Activated CD4-positive, alpha-beta T cell treated with anti-CD3 and anti-CD28 coated beads for 36 hours (primary cell): ENCODE measurements around the gene MAPK8IP3. TPM values are rescaled to one million over a fixed set of nuclear protein-coding genes. Genes with fewer than 3 reads are reported as not detected.
A peak's percentile ranks its signal among the peaks of the same experiment; 100 is the strongest.

Experiments
- ATAC-seq: fragments of 200-7000 bp; cut with Tn5 transposase; one replicate; pipeline ENCODE4 v1.10.0; 2021; ENCODE audit warnings: mild to moderate bottlenecking, moderate library complexity
- CTCF ChIA-PET: fragments of 350-600 bp; sonication (Branson Sonifier 250); formaldehyde crosslinking; loops from one replicate; lab custom pipeline; 2021; ENCODE audit warnings: antibody characterized with exemption; lab: Charles Lee
- POLR2A ChIA-PET: fragments of 350-600 bp; sonication (Branson Sonifier 250); formaldehyde crosslinking; loops from one replicate; lab custom pipeline; 2021; ENCODE audit warnings: antibody characterized with exemption, inconsistent platforms; lab: Charles Lee
- DNase-seq: peaks from one replicate; pipeline ENCODE4 v3.0.0-alpha.2; 2020
- H3K27ac Mint-ChIP-seq: one replicate; pipeline ENCODE4 v1.8.0; 2021; ENCODE audit warnings: mixed read lengths
- H3K27me3 Mint-ChIP-seq: one replicate; pipeline ENCODE4 v1.8.0; 2021; ENCODE audit warnings: mixed read lengths
- H3K36me3 Mint-ChIP-seq: one replicate; pipeline ENCODE4 v1.8.0; 2021; ENCODE audit warnings: low read depth, mixed read lengths
- H3K4me1 Mint-ChIP-seq: one replicate; pipeline ENCODE4 v1.8.0; 2021; ENCODE audit warnings: mixed read lengths
- H3K4me3 Mint-ChIP-seq: one replicate; pipeline ENCODE4 v1.8.0; 2021; ENCODE audit warnings: mild to moderate bottlenecking, moderate library complexity, mixed read lengths
- H3K9me3 Mint-ChIP-seq: one replicate; pipeline ENCODE4 v1.8.0; 2021; ENCODE audit warnings: low read depth, mixed read lengths
- intact Hi-C, 2 experiments: fragments of 100-400 bp; cut with DNase I in 1 of 2; cut with micrococcal nuclease in 1 of 2; formaldehyde crosslinking; loops; one replicate each; pipeline versions ENCODE4 v1.14.2 to v1.15.1; 2022 to 2024; cut with DNase I, micrococcal nuclease
- total RNA-seq, 2 experiments: library from RNA; stranded (reverse); gene quantifications; one replicate each; pipeline ENCODE4 v1.2.3, GENCODE V29; 2021

Gene MAPK8IP3
- total RNA-seq, 2 experiments from 2014 or later: 56.7 to 57.6 TPM

GRCh38 chr16:1743376-1744337 lies 37.7 kb downstream of the MAPK8IP3 start:
- intact Hi-C loops: no loop called here
- Mint-ChIP-seq H3K4me1 (no peaks in the 10 kb centered on the region), H3K27me3 (no peaks in the 10 kb centered on the region), H3K4me3 (no peak overlapping the region), H3K36me3 (peaks cover 3% of the 10 kb centered on the region), H3K9me3 (no peaks in the 10 kb centered on the region), H3K27ac (no peak overlapping the region)
- ChIA-PET POLR2A (no interaction called here), CTCF (interaction anchor here (0.6 kb wide), 3 partner anchors 21 to 131 kb away, joined by 3 to 4 read pairs (median 3); no protein-coding TSS in a partner anchor)
- ATAC-seq: no peak
- no peak for DNase-seq

DNA sequence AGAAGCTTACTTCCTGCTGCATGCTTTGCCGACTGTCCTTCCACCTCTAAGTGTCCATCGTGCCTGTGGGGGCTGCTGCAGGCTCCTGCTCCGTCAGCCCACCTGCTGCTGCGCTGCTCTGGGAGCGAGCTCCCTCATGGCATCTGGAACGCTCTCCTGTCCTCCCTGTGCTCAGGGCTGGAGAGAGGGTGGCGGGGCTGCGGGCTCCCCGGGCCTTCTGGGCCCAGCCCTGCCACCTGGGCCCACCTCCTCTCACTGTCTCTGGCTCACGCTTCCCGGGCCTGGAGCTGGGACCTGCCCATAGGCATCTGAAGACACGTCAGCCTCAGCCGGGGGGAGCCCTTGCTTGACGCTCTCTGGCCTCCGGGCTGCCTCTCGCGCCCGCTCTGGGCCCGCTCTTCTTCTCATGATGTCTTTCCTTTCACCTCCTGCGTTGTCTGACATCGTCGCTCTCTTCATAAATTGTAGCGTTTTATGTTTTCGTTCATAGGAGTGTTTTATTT lies 38.4 kb downstream of the MAPK8IP3 start:
- Mint-ChIP-seq H3K4me3 (no peak overlapping the region), H3K9me3 (no peaks in the 10 kb centered on the region), H3K27me3 (no peaks in the 10 kb centered on the region), H3K4me1 (no peaks in the 10 kb centered on the region), H3K27ac (no peak overlapping the region), H3K36me3 (peaks cover 6% of the 10 kb centered on the region)
- CTCF ChIA-PET: interaction anchor here (0.6 kb wide), 1 partner anchor 130 kb away, joined by 3 read pairs; no protein-coding TSS in a partner anchor
- DNase-seq: no peak
- POLR2A ChIA-PET: no interaction called here
- intact Hi-C loops: no loop called here
- ATAC-seq: no peak

DNA sequence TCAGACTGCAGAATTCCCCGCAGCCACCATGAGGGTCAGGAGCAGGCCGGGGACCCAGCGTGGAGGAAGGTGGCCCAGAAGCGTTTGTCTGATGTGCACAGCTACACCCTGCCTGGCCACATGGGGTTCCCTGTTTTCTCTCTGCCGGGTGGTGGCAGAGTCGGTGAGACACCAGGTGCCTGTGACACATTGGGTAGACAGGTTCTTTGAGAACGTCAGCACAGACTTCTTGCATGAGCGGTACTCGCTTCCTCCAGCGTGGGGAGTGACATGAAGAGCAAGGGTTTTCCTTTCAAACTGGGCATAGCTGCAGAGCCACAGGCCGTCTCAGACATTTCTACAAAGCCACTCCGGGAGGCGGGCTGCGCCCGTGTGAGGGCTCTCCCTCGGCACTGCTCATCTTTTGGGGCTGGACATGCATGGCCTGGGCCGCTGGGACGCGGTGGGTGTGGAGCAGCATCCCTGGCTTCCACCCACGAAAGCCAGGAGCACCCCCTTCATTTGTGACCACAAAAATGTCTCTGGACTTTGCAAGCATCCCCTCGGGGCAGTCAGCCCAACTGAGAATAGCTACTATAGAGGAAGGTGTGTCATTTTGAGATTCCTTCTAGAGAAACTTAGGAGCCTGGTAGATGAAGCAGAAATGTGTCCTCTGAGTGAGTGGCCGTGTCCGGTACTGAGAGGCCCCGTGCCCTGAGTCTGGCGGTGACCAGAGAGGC lies 39.3 kb downstream of the MAPK8IP3 start:
- no peak overlapping the region for H3K27ac Mint-ChIP-seq
- intact Hi-C loops: no loop called here
- no peaks in the 10 kb centered on the region for H3K27me3 Mint-ChIP-seq
- no peaks in the 10 kb centered on the region for H3K4me1 Mint-ChIP-seq
- ChIA-PET POLR2A (no interaction called here), CTCF (interaction anchor here (0.7 kb wide), 1 partner anchor 324 kb away, joined by 3 read pairs; no protein-coding TSS in a partner anchor)
- DNase-seq: no peak
- no peak overlapping the region for H3K4me3 Mint-ChIP-seq
- no peak for ATAC-seq
- H3K36me3 Mint-ChIP-seq: peaks cover 6% of the 10 kb centered on the region
- H3K9me3 Mint-ChIP-seq: no peaks in the 10 kb centered on the region

GRCh38 chr16:1745900-1746692 lies 40.1 kb downstream of the MAPK8IP3 start:
- no peaks in the 10 kb centered on the region for H3K9me3 Mint-ChIP-seq
- peaks cover 6% of the 10 kb centered on the region for H3K36me3 Mint-ChIP-seq
- ATAC-seq (no peak), DNase-seq (no peak)
- H3K4me3 Mint-ChIP-seq: no peak overlapping the region
- ChIA-PET CTCF (interaction anchor here (0.7 kb wide), 1 partner anchor 325 kb away, joined by 3 read pairs; no protein-coding TSS in a partner anchor), POLR2A (no interaction called here)
- no peak overlapping the region for H3K27ac Mint-ChIP-seq
- H3K27me3 Mint-ChIP-seq: no peaks in the 10 kb centered on the region
- no peaks in the 10 kb centered on the region for H3K4me1 Mint-ChIP-seq
- intact Hi-C loops: no loop called here

GRCh38 chr16:1746693-1747195 lies 40.7 kb downstream of the MAPK8IP3 start:
- no peak for DNase-seq

DNA sequence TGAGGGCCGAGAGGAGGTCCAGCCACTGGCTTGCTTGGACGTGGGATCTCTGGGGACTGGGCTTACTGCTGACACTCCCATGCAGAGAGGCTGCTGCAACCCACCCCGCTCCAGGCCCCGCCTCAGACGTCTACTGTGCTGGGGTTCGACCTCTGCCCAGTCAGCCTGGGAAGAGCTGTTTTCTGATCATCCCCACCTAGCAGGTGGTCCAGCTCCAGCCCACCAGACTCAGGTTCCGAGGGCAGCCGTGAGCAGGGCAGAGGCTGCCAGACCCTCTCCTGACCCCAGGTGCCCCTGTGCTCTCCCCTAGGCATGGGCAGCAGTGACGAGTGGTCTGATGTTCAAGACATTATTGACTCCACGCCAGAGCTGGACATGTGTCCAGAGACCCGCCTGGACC lies 41.9 kb downstream of the MAPK8IP3 start:
- no peaks in the 10 kb centered on the region for H3K27me3 Mint-ChIP-seq
- no peak overlapping the region for H3K27ac Mint-ChIP-seq
- peaks cover 9% of the 10 kb centered on the region for H3K36me3 Mint-ChIP-seq
- intact Hi-C loops: no loop called here
- CTCF ChIA-PET: interaction anchor here (0.6 kb wide), 1 partner anchor 776 kb away, joined by 4 read pairs; no protein-coding TSS in a partner anchor
- no peaks in the 10 kb centered on the region for H3K9me3 Mint-ChIP-seq
- H3K4me1 Mint-ChIP-seq: no peaks in the 10 kb centered on the region
- ATAC-seq: no peak
- H3K4me3 Mint-ChIP-seq: no peak overlapping the region
- POLR2A ChIA-PET: no interaction called here
- no peak for DNase-seq

More at GRCh38 chr16:1746693-1747195, 40.7 kb downstream of the MAPK8IP3 start:
- no peaks in the 10 kb centered on the region for H3K4me1 Mint-ChIP-seq
- H3K36me3 Mint-ChIP-seq: peaks cover 6% of the 10 kb centered on the region
- no peak overlapping the region for H3K27ac Mint-ChIP-seq
- ChIA-PET CTCF (no interaction called here), POLR2A (no interaction called here)
- H3K4me3 Mint-ChIP-seq: no peak overlapping the region
- H3K9me3 Mint-ChIP-seq: no peaks in the 10 kb centered on the region
- H3K27me3 Mint-ChIP-seq: no peaks in the 10 kb centered on the region
- intact Hi-C loops: no loop called here
- no peak for ATAC-seq

DNA sequence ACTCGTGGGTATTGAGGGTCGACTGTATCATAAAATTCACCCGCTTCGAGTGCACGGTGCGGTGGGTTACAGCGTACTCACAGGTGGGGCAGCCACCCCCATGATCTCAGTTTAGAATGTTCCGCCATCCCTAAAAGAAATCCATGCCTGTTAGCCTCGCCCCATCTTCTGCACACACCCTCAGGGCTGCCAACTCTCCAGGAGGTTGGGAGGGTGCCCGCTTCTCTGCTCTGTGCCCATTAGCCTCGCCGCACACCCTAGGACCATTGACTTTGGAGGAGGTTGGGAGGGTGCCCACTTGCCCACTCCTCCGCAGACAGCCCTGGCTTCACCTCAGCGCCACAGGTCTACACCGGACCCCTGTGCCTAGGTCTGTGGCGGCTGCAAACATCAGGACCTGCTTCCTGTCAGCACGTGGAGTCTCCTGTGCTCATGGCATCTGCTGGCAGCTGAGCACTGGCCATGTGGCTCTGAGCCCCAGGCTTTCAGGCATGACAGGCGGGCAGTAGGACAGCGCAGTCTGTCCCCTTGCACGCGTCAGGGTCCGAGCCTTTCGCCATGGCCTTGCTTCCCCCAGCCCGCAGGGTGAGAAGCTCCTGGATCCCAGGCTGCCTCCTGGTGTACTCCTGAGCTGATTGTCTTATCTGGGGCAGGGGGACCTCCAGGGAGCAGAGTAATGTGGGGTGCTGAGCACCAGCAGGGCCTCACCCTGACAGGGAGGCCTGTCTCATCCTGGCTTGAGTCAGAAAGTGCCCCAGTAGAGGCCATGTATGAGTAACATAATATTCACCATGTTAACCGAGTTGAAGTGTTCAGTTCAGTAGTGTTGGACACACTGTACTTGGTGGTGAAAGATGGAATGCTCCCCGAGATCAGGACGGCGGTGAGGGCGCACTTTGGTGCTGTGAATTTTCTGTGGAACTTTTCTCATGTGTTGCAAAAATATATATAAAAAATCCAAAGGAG lies 43.4 kb downstream of the MAPK8IP3 start:
- no peaks in the 10 kb centered on the region for H3K27me3 Mint-ChIP-seq
- POLR2A ChIA-PET: no interaction called here
- intact Hi-C loops: no loop called here
- CTCF ChIA-PET: no interaction called here
- H3K36me3 Mint-ChIP-seq: peaks cover 9% of the 10 kb centered on the region
- no peaks in the 10 kb centered on the region for H3K4me1 Mint-ChIP-seq
- H3K9me3 Mint-ChIP-seq: no peaks in the 10 kb centered on the region
- H3K4me3 Mint-ChIP-seq: no peak overlapping the region
- H3K27ac Mint-ChIP-seq: no peak overlapping the region
- DNase-seq: no peak
- ATAC-seq: peak; percentile 53

DNA sequence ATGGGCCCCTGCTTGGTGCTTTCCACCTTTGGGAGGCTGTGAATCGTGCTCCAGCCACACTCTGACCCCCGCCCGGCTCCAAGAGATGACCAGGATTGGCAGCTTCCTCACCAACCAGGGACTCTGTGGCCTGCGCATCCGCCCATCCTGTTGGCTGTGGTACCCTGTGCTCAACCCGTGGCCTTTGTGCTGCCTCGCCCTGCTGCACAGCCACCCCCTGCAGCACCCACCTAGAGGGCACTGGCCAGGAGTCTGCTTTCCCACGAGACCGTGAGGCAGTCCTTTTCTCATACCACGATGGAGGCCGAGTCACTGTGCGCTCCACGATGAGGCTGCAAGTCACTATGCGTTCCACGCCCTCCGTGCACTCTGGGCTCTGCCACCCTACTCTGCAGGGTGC lies 46.0 kb downstream of the MAPK8IP3 start:
- no peaks in the 10 kb centered on the region for H3K27me3 Mint-ChIP-seq
- DNase-seq (no peak), ATAC-seq (no peak)
- H3K4me3 Mint-ChIP-seq: no peak overlapping the region
- H3K4me1 Mint-ChIP-seq: peaks cover 4% of the 10 kb centered on the region
- H3K9me3 Mint-ChIP-seq: no peaks in the 10 kb centered on the region
- no peak overlapping the region for H3K27ac Mint-ChIP-seq
- ChIA-PET POLR2A (no interaction called here), CTCF (interaction anchor here (0.6 to 0.8 kb wide), 2 partner anchors 48 to 640 kb away, joined by 3 read pairs; no protein-coding TSS in a partner anchor)
- intact Hi-C loops: no loop called here
- H3K36me3 Mint-ChIP-seq: peaks cover 11% of the 10 kb centered on the region

DNA sequence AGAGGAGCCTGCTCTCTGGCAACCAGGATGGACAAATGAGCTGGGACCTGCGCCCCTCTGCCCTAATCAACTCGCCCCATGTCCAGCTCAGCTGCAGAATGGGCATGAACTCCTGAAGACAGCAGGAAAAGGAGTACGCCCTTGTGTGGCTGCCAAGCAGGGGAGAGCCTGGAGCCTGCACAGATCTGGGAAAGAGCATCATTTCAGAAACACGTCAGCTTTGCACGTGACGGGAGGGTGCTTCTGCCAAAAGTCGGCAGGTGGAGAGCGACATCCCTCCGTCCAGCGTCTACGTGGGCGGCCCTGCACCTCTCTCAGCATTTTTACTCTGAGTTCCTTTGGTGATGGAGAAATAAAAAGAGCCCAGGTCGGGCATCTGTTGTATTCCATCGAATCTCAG lies 46.9 kb downstream of the MAPK8IP3 start:
- CTCF ChIA-PET: interaction anchor here (0.7 kb wide), 1 partner anchor 58 kb away, joined by 3 read pairs; no protein-coding TSS in a partner anchor
- Mint-ChIP-seq H3K9me3 (no peaks in the 10 kb centered on the region), H3K4me1 (peaks cover 10% of the 10 kb centered on the region), H3K27ac (no peak overlapping the region), H3K27me3 (no peaks in the 10 kb centered on the region), H3K36me3 (peaks cover 11% of the 10 kb centered on the region), H3K4me3 (no peak overlapping the region)
- POLR2A ChIA-PET: no interaction called here
- intact Hi-C loops: no loop called here
- no peak for ATAC-seq
- no peak for DNase-seq

DNA sequence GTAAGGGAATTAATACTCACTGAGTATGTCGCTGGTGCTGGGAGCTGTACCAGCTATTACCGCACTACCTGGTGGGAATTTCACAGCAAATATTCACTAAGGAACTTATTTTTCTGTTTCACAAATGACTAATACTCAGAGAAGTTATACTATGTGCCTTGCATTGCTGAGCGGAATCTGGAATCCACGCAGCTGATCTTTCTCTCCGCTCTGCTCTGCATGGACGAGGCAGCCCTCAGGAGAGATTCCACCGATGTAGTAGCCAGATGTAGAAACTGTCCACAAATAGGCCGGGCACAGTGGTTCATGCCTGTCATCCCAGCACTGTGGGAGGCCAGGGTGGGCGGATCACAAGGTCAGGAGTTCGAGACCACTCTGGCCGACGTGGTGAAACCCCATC lies 48.2 kb downstream of the MAPK8IP3 start:
- DNase-seq (no peak), ATAC-seq (no peak)
- Mint-ChIP-seq H3K36me3 (peaks cover 11% of the 10 kb centered on the region), H3K4me1 (peaks cover 10% of the 10 kb centered on the region), H3K27me3 (no peaks in the 10 kb centered on the region), H3K4me3 (no peak overlapping the region), H3K9me3 (no peaks in the 10 kb centered on the region), H3K27ac (no peak overlapping the region)
- ChIA-PET POLR2A (no interaction called here), CTCF (no interaction called here)
- intact Hi-C loops: no loop called here
